GM12878 (cell line): ENCODE data around the gene ANO10.

Experiments used
- ELK1 ChIP-seq: IDR thresholded peaks from 2 replicates; pipeline ENCODE4 v1.6.1; 2012; ENCODE audit warnings: low read depth, low read length, improper control_type of control experiment
- EP300 ChIP-seq, 2 experiments: fragments of 150-350 bp in 1 of 2; IDR thresholded peaks; 2 replicates each; pipeline ENCODE4 v1.6.1; 2011 to 2012; ENCODE audit warnings: low read depth in 2 of 2, low read length in 2 of 2, borderline replicate concordance in 1 of 2, improper control_type of control experiment in 1 of 2, inconsistent platforms in 1 of 2; ENCODE audit not compliant: control insufficient read depth in 1 of 2
- EZH2 ChIP-seq: IDR thresholded peaks from 2 replicates; pipeline ENCODE4 v1.6.1; 2012; ENCODE audit warnings: low read depth, mild to moderate bottlenecking, control low read depth, inconsistent platforms, low read length, borderline replicate concordance; ENCODE audit not compliant: control insufficient read depth
- JUNB ChIP-seq: IDR thresholded peaks from 2 replicates; pipeline ENCODE4 v1.6.1; 2016; ENCODE audit warnings: antibody characterized with exemption, mild to moderate bottlenecking
- POLR2AphosphoS5 ChIP-seq: IDR thresholded peaks from 2 replicates; pipeline ENCODE4 v1.6.1; 2011; ENCODE audit warnings: mild to moderate bottlenecking, low read length, inconsistent platforms
- SIN3A ChIP-seq: IDR thresholded peaks from 2 replicates; pipeline ENCODE4 v1.6.1; 2012; ENCODE audit warnings: low read depth, low read length, improper control_type of control experiment
- SMC3 ChIP-seq: IDR thresholded peaks from 2 replicates; pipeline ENCODE4 v1.6.1; 2011; ENCODE audit warnings: low read length, improper control_type of control experiment, borderline replicate concordance
- TCF3 ChIP-seq: IDR thresholded peaks from 2 replicates; pipeline ENCODE4 v1.6.1; 2012; ENCODE audit warnings: low read depth, mild to moderate bottlenecking, low read length, borderline replicate concordance; ENCODE audit not compliant: insufficient read depth
- ZNF274 ChIP-seq: IDR thresholded peaks from one replicate; pipeline ENCODE4 v1.8.0; 2011; ENCODE audit not compliant: insufficient read length, insufficient read depth
- TF ChIP-seq, protein P1 (sequence below), 3 experiments: IDR thresholded peaks in 2 of 3; conservative IDR thresholded peaks in 1 of 3; 2 replicates each; pipeline ENCODE4 v1.5.1; 2011; ENCODE audit warnings: low read depth in 3 of 3, low read length in 3 of 3, mild to moderate bottlenecking in 3 of 3, control low read depth in 2 of 3, moderate library complexity in 2 of 3, inconsistent platforms in 1 of 3, mixed read lengths in 1 of 3; ENCODE audit not compliant: control insufficient read depth in 2 of 3, insufficient read depth in 1 of 3; ENCODE audit errors: extremely low read depth in 1 of 3

DNA sequence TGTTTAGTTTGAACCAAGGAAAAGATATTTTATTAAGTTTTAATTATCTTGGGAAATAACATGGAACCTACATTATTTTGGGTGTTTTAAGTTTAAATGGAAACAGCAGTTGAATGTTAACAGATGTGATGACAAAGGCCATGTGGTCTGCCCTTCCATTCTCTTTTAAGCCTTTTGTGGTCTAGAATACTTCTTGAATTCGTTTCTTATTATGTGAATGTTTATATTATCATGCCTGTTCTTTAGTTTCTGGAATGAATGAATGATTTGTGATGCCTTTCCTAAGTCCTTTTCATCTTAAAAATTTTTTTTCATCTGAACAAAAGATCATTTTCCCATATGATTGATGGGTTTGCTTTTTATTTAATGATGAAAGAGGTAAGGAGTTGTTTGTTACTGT is 290.8 kb downstream of the ANO10 start:
- no peak for TF ChIP-seq EP300 (IDR thresholded peaks at IDR 0.05; ENCODE audit: borderline replicate concordance in 1 of 2, control insufficient read depth in 1 of 2, low read depth in 2 of 2, low read length in 2 of 2)
- TF ChIP-seq SMC3 = no peak
- TF ChIP-seq JUNB = no peak
- no peak for TF ChIP-seq TCF3
- TF ChIP-seq SIN3A = no peak
- TF ChIP-seq, protein P1, sequence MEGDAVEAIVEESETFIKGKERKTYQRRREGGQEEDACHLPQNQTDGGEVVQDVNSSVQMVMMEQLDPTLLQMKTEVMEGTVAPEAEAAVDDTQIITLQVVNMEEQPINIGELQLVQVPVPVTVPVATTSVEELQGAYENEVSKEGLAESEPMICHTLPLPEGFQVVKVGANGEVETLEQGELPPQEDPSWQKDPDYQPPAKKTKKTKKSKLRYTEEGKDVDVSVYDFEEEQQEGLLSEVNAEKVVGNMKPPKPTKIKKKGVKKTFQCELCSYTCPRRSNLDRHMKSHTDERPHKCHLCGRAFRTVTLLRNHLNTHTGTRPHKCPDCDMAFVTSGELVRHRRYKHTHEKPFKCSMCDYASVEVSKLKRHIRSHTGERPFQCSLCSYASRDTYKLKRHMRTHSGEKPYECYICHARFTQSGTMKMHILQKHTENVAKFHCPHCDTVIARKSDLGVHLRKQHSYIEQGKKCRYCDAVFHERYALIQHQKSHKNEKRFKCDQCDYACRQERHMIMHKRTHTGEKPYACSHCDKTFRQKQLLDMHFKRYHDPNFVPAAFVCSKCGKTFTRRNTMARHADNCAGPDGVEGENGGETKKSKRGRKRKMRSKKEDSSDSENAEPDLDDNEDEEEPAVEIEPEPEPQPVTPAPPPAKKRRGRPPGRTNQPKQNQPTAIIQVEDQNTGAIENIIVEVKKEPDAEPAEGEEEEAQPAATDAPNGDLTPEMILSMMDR (IDR thresholded peaks at IDR 0.05 in 2 of 3, conservative IDR thresholded peaks at IDR 0.05 in 1 of 3; ENCODE audit: control insufficient read depth in 2 of 3, extremely low read depth in 1 of 3, insufficient read depth in 1 of 3, low read depth in 3 of 3, low read length in 3 of 3) = no peak
- TF ChIP-seq ZNF274 = no peak
- TF ChIP-seq POLR2AphosphoS5 = no peak
- no peak for TF ChIP-seq ELK1
- no peak for TF ChIP-seq EZH2
